Stimulated activated CD8-positive, alpha-beta memory T cell treated with anti-CD3 and anti-CD28 coated beads, Interleukin-4, amount 100 ng/mL, for 48 hours (primary cell): ENCODE measurements around the gene POLR2A.

Source experiments
- DNase-seq: peaks from one replicate; pipeline ENCODE4 v3.0.0-alpha.2; 2020

Gene POLR2A

DNA sequence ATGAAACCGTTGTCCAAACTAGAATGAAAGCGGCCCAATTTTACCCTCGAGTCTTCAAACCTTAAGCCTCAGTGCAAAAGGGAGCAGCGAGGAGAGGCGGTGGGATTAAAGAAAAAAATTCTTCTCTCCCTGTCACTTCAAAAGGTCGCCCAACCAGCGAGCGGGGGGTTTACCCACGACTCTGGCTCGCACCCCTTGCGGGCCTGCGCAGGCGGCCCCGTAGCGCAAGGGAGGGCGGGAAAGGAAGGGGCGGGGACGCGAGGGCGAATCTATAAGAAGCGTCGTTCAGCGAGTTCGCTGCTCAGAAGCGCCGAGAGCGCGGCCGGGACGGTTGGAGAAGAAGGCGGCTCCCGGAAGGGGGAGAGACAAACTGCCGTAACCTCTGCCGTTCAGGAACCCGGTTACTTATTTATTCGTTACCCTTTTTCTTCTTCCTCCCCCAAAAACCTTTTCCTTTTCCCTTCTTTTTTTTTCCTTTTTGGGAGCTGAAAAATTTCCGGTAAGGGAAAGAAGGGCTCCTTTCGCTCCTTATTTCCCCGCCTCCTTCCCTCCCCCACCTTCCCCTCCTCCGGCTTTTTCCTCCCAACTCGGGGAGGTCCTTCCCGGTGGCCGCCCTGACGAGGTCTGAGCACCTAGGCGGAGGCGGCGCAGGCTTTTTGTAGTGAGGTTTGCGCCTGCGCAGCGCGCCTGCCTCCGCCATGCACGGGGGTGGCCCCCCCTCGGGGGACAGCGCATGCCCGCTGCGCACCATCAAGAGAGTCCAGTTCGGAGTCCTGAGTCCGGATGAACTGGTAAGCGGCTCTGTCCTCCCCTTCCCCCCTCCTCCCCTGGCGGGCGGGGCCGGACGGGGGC is at the start of gene POLR2A:
Gene POLR2A (plus strand): TSS at position 300 of the 852 bp plus-strand sequence.
- peak; percentile 98 for DNase-seq

DNA sequence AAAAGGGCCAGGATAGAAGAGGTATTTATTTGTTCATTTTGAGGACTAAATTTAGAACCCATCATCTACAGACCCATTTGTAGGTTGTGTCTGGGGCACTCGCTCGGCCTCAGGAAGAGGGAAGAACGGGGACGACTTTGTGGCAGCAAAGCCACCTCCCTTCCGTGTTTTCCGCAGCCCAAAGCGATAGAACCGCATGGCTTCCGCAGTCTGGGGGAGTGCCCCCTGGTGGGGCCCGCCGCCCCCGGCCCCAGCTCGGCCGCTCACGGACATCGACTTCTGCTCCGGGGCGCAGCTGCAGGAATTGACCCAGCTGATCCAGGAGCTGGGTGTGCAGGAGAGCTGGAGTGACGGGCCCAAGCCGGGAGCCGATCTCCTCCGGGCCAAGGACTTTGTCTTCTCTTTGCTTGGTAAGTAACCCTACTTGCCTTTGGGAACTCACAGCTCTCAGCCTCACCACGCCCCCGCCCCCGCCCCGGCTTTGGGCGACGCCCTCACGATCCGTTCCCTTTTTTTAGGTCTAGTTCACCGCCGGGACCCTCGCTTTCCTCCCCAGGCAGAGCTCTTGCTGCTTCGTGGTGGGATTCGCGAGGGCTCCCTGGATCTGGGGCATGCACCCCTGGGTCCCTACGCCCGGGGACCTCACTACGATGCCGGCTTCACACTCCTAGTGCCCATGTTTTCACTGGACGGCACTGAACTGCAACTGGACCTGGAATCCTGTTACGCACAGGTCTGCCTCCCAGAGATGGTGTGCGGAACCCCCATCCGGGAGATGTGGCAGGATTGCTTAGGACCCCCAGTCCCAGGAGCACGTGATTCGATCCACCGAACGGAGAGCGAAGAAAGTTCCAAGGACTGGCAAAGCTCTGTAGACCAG is 48.2 kb upstream of the POLR2A start:
- peak; percentile 71 for DNase-seq

DNA sequence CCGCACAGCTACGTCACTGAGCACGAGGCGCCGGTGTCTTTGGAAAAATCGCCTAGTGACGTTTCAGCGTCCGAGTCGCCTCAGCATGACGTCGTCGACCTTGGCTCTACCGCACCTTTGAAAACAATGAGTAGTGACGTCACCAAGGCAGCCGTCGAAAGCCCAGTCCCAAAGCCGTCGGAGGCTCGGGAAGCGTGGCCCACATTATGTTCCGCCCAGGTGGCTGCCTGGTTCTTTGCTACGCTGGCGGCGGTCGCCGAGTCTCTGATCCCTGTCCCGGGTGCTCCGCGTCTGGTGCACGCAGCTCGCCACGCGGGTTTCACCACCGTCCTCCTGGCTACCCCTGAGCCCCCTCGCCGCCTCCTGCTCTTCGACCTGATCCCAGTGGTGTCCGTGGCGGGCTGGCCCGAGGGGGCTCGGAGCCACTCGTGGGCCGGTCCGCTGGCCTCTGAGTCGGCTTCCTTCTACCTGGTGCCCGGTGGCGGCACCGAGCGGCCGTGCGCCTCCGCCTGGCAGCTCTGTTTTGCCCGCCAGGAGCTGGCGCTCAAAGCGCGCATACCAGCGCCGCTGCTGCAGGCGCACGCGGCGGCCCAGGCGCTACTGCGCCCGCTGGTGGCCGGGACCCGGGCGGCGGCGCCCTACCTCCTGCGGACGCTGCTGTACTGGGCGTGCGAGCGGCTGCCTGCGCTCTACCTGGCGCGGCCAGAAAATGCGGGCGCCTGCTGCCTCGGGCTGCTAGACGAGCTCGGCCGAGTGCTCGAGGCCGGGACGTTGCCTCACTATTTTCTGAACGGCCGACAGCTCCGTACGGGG is 47.4 kb upstream of the POLR2A start:
- peak; percentile 85 for DNase-seq

DNA sequence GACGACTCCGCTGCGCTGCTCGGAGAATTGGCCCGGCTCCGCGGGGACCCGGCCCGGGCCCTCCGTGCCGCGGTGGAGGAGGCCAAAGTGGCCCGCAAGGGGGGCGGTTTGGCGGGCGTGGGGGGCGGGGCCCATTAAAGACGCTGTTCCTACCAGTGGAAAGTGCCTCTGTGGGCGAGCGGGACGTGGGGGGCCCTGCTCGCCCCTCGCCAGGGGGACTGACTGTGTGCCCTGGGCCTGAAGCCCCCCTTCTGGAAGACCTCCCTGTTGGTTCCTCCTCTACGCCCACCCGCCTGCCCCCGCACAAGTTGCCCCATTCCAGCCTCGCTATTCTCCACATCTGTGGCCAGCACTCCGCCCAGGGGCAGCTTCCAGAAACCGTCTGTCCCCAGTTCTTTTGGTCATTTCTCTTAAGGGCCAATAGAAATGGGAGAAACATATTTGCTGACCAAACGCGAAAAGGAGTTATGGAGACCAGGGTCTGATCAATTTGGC is 46.8 kb upstream of the POLR2A start:
- DNase-seq, result no peak

DNA sequence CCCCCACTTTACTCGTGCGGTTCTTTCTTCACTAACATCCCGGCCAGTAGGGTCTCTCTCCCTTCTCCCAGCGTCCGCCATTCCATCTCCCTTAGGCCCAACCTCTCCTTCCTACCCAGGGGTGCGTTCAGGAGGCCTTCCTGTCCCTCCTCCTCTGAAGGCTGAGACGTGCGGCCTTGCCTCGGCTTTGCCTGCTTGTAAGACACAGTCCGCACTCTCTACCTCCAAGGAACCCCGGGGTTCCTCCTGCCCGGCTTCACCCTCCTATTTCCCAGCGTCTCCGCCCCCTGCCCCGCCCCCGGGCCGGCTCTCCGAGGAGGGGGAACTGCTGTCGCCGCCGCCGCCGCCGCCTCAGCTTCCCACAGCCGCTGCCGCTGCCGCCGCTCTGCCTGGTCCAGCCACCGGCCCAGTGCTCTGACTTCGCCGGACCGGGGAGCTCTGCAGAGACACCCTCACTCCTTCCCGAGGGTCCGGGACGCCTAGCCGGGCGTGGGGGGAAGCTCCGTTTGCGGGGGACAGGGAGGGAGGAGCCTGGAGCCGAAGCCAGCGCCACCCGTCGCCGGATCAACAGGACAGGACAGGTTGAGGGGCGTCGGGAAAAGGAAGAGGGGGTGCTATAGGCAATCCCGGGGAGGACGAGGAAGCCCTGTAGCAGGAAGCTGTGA is 46.1 kb upstream of the POLR2A start:
- DNase-seq, result peak; percentile 81

DNA sequence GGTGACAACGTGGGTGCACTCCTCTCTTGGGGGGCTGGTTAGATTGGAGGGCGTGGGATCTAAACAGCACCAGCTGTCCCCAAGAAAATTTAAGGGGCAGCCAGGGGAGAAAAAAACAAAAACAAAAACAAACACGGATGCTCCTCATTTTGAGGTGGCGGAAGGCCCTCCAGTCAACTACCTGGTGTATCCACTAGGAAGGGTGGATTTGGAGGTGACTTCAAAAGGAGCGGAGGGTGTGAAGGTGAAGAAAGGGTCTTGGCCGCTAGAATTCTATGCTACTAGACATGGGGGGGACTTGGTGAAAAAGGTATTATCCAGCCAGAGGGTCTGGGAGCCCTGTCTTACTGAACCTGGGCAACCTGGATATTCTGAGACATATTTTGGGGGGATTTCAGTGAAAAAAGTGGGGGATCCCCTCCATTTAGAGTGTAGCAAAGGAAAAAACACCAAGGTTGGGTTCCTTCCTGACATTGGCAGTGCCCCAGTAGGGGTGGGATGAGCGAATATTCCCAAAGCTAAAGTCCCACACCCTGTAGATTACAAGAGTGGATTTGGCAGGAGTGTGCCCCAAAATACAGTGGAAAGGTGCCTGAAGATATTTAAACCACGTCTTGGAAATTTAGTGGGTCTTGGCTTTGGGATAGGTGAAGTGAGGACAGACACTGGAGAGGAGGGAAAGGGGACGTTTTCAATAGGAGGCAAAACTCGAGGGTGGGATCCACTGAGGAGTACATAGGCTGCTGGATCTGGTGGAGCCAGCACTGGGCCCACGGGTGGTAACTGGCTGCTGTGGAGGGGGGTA is 45.3 kb upstream of the POLR2A start:
- DNase-seq, result no peak

DNA sequence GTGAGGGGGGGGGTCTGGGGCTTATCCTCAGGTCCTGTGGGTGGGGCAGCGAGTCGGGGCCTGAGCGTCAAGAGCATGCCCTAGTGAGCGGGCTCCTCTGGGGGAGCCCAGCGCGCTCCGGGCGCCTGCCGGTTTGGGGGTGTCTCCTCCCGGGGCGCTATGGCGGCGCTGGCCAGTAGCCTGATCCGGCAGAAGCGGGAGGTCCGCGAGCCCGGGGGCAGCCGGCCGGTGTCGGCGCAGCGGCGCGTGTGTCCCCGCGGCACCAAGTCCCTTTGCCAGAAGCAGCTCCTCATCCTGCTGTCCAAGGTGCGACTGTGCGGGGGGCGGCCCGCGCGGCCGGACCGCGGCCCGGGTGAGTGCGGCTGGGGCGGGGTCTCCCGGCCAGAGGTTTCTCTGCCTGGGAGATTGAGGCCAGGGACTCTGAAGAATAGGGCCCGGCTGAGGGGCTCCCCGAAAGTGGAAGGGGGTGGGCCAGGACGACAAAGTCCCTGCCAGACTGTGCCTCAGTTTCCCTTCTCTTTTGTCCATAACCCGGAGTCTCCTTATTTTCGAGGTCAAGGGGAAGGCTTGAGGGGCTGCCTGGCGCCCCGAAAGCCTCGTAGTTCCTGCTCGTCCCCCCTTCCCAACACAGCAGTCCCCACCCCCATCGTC is 44.6 kb upstream of the POLR2A start, which contains the start of gene FGF11:
Gene FGF11 (plus strand): TSS at position 51 of the 651 bp plus-strand sequence. CDS start 109 bp downstream, at position 160.
- no peak for DNase-seq

DNA sequence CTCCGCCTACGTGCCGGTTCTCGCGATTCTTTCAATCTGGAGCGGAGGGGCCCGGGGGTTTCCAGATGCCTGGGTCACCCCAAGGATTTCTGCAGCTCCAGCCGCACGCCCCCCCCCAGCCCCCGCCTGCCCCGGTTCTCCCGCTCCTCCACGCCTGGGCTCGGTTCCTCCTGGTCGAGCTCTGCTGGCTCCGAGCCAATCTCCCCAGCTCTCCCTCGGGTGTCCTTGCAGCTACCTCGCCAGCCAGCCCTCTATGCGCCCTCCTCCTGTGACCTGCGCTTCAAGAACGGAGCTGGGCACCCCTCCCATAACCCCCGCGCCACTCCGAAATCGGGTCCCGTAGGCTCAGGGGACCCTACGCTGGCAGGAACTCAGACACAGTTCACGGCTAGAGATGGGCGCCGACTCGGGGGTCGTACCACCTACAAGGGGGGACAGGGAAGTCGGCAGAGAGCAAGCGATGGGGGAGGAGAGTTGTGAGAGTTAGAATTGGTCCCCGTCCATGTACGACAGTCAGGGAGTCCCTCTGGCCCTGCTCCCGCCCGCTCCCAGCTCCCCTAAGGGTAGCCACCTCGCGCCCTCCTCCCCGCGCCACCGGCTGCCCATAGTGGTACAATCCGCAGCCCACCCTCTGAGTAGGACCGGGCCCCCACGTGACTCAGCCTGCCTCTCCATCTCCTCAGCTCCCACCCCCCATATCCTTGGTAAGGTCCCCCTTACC is 43.9 kb upstream of the POLR2A start:
- peak; percentile 71 for DNase-seq

DNA sequence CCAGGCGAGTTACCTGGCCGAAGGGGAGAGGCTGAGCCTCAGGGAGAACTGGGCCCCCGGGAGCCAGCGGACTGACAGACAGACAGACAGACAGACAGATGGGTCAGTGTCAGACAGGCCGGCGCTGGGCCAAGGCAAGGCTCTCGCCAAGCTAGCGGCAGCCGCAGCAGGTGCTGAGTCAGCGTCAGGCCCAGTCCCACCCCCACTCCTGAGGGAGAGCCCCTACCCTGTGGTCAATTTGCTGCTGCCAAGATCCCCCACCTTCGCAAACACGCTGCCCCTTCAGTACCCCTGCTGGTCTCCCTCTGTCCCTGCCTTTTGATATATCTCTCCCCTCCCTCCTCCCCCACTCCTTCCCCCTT is 43.4 kb upstream of the POLR2A start:
- DNase-seq, result peak; percentile 44

DNA sequence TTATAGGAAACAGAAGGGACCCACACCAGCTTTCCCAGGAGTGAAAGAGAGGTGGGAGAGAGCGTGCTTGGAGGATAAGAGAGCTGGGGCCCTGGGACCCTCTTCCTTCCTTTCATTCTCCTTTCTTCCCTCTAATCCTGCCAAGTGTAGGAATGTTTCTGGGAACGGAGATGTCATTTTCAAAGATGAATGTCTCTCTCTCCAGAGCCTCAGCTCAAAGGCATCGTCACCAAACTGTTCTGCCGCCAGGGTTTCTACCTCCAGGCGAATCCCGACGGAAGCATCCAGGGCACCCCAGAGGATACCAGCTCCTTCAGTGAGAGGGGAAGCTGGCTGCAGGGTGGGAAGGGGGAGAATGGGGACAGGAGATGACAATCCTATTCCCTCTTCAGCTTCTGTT is 42.9 kb upstream of the POLR2A start:
- no peak for DNase-seq

DNA sequence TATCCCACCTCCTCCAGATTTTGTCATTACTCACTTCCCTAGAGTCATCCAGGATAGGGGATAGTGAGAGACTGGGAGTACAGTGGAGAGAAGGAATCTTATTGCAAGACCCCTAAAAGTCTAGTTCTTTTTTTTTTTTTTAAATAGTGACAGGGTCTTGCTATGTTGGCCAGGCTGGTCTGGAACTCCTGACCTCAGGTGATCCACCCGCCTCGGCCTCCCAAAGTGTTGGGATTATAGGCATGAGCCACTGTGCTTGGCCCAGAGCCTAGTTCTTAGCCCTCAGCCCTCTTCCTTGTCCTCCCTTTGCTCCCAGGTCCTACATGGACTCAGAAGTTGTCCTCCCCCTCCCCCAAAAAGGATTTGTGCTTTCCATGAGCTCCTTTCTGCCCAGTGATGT is 42.0 kb upstream of the POLR2A start:
- no peak for DNase-seq

DNA sequence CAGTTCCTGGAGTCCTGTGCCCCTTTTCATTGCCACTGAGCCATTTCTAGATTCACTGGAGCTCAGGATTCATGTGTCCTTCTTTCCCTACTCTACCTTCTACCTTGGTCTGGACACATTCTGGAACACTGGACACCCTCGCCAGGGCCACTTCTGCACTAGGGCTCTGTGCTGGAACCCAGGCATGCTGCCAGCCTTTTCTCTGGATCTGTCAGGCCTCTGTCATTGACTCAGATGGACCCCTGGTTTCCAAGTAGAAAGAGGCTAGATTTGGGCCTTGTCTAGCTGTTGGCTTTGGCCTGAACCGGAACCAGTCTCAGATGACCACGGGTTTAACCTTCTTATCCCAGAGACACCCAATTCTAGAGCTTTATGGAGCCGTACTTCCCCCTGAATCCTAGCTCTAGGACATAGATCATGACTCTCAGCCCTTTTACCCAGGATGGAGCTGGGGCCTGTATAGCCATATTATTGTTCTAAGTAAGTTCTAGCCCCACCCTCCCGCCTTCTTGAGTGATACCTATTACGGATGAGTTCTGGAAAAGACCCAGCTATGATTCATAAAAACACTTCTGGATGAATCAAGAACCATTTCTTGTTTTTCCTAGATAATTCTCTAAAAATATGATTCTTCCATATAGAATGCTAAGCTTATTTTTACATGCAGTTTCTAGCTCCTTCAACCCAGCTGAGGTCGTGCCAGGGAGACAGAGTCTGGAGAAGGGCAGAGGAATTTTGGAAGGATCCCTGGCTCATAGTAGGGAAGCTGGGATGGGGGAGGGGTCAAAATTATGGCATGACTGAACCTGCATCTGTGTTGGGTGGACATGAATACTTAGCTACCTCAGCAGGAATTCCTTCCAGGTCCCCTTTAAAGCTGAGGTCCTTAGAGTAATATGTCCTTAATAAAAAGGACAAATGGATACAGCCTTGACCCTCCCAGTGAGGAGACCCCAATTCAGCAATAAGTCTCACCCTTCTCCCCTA is 40.4 kb upstream of the POLR2A start:
- no peak for DNase-seq

DNA sequence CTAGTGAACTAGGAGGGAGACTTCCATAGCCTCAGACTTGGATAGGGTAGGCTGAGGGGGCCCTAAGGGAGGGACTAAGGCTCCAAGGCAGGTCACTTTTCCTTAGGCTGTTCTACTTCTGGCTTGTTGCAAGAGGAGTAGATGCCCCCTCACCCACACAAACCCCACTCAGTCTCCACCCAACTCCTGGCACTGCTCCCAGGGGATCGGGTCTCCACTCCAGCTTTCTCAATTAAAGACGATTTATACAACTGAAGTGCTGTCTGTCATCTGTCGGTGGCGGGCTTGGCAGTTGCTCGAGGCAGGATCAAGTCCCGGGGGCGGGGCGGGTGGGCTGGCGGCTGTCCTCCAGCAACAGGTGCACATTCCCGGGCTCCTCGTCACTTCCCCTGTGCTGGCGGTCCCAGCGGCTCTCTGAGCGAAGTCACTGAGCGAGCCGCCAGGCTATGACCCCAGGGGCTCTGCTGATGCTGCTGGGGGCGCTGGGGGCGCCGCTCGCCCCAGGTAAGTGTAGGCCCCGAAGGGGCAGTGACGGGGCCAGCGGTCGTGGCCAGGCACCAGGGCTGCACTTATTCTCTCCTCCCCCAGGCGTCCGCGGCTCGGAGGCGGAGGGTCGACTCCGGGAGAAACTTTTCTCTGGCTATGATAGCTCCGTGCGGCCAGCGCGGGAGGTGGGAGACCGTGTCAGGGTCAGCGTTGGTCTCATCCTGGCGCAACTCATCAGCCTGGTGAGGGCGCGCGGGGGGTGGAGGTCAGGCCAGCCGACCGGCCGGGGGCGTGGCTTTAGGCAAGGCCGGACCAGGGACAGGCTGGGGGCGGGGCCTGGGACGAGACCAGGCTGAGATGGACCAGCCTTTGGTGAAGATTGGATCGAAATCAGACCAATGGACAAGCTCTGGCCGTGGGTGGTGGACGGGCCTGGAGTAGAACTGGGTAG is 39.2 kb upstream of the POLR2A start, which contains the start of gene CHRNB1:
Gene CHRNB1 (plus strand): TSS at position 380 of the 937 bp plus-strand sequence. CDS start 67 bp downstream, at position 447.
- peak; percentile 34 for DNase-seq

DNA sequence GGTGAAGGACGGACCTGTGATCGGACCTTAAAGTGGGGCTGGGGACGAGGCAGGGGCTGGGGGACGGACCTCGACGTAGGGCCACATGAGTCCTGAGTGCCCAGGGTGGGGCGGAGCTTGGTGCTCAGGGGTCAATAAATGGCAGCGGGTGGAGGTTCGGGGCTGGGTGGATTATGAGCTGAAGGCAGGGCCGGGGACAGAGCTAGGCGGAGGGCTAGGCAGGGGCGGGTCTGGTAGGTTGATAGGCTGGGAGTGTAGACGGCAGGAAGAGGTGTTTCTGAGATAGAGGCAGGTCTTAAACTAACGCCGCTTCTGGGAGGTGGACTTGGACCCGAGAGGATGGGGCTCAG is 38.6 kb upstream of the POLR2A start:
- peak; percentile 52 for DNase-seq

DNA sequence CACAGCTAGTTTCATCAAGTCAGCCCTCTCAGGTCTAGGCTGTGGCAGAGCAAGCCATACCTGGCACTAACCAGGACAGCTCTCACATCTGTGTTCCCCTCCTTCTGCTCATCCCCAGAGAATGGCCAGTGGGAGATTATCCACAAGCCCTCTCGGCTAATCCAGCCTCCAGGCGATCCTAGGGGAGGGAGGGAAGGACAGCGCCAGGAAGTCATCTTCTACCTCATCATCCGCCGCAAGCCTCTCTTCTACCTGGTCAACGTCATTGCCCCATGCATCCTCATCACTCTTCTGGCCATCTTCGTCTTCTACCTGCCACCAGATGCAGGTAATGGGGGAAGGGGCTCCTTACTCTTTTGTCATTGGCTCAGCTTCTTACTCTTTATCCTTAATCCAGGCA is 35.7 kb upstream of the POLR2A start:
- DNase-seq, result no peak

DNA sequence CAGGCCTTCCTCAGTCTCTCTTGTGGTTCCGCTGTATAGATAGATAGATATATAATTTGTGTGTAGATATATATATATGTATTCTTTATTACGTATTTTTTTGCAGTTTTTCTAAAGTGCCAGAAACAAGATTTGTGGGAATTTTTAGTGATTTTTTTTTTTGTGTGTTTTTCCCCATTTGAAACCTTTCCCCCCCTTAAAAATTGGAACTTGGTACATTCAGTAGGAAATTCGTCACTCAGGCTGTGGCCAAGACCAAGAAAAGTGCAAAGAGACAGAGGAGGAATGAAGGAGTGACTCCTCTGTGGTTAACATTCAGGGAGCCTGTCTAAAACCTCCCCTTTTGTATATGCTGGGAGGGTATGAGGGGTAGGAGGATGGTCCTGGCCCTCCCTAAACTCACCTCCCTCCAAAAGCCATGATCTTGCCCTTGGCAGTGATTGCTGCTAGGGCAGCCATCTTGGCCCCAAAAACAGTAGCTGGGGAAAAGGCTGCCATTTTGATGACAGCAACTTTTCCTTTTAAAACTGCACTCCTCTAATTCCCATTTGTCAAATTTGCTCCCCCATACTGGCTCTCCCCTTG is 24.1 kb upstream of the POLR2A start:
- DNase-seq, result no peak
